CD4-positive, alpha-beta T cell treated with Interleukin-17A for 1 hour (primary cell): ENCODE measurements around the gene NQO2.
"Not testable (repeated sequence)": the region's sequence is repeated elsewhere in the genome, so short reads cannot be mapped to it uniquely, and the experiment has no call there.

ENCODE experiments used
- DNase-seq: peaks from one replicate; pipeline ENCODE4 v3.0.0-alpha.2; 2020

Gene NQO2

DNA sequence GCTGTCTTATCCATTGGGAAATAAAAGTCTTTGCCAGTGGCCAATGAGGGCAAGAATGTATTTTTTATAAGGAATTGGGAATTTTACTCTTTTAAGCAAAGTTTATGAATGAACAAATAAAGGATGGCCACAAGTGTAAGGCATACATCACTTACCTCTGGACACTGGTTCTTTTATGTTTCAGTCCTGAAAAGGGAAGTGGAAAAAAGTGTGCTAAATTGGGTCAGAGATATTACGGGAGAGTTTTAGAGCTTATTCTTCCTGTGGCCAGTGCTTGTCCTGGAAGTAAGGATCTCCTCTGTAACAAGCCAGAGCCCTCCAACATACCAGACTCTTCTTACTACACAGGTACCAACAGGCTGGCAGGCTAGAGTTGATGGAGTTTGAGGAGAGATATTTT, 46.1 kb downstream of the NQO2 start:
- no peak for DNase-seq

DNA sequence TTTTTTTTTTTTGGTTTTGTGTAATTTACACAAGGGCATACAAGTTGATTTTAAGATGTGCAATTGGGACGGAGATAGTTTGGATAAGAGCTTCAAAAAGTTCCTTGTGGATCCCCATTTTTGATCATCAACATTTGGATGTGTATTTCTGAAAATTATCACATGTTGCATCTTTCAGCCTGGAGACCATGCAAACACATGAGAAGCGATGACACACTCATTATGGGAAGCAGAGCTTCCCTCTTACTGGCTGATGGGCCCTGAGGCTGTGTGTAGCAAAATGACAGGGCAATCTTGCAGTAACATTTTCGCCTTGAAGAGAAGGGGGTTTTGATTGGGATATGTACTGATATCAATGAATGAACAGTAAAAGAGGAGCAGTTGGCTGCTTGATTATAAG, 46.6 kb downstream of the NQO2 start:
- DNase-seq = no peak

DNA sequence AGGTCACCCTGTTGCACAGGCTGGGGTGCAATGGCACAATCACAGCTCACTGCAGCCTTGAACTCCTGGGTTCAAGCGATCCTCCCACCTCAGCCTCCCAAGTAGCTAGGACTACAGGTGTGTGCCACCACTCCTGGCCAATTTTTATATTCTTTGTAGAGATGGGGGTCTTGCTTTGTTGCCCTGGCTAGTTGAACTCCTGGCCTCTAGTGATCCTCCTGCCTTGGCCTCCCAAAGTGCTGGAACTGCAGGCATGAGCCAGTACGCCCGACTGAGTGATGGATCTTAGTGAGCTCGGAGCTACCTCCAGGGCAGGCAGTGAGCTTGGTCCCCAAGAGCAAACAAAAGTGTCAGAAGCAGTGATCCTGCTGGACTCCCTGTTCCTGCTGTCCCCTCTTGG, 48.3 kb downstream of the NQO2 start:
- DNase-seq = not testable (repeated sequence)

DNA sequence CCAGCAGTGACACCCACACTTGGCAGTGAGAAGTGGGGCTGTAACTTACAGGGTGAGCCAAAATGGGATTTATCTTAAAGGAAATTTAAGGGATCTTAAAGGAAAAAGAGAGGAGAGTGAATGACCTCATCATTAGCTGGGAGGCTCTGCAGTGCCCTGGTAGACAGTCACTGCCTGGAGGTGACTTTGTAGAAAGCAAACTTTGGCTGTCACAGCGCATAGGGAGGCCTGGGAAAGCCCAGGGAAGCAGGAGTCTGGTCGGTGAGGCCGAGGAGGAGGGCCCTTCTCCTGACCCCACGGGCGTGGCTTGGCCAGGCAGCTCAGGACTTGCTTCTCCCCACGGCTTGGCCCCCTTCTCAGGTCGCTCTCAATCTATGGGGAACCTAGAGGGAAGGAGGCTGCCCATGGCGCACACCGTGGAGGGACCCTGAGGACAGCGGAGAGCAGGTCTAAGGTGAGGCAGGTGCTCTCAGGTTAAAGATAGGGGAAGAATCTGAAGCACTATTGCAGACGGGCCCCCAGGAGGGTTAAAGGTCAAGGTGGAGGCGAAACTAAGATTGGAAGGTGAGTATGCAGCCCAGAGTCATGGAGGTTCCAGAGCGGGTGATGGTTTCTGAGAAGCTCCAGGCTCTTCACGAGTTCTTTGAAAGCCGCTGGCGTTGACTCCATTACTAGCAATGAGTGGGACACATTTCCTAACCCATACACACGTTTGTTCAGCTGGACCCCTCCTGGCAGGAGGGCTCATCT, 53.0 kb downstream of the NQO2 start:
- no peak for DNase-seq

DNA sequence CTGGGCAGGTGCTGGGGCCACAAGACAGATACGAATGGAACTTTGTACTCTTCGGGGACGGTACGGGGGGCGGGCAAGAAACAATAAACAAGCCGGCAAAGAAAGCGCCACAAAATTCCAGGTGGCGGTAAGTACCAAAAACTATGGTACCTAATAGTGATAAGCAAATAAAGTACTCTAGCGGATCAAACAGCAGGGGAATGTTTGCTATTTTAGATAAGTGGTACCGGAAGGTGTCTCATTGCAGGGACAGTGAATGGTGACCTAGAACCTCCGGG, 53.5 kb downstream of the NQO2 start:
- DNase-seq = no peak

DNA sequence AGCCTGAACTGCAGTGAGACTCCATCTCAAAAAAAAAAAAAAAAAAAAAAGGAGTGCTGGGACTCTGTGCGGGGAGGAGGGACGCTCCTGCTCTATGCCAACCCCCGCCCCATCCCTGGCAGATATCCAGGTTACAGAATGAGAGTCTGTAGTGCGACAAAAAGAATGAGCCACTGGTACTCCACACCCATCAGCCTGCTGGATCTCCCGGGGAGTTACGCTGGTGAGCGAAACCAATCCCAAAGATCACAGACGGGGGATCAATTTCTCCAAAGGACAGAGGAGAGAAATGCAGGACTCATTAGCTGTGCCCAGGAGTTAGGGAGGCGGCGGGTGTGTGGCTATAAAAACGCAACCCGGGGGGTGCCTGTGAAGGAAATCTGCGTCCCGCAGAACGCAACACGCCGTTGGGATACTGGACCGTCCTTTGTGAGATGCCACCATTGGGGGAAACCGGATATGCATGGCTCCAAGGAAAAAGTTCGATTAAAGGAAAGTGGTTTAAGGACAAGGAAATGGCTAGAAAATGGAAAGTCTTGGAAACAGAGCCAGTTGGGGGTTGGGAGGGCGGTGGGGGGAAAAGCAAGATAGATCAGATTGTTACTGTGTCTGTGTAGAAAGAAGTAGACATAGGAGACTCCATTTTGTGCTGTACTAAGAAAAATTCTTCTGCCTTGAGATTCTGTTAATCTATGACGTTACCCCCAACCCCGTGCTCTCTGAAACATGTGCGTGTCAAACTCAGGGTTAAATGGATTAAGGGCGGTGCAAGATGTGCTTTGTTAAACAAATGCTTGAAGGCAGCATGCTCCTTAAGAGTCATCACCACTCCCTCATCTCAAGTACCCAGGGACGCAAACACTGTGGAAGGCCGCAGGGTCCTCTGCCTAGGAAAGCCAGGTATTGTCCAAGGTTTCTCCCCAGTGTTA, 54.8 kb downstream of the NQO2 start:
- DNase-seq = not testable (repeated sequence)

DNA sequence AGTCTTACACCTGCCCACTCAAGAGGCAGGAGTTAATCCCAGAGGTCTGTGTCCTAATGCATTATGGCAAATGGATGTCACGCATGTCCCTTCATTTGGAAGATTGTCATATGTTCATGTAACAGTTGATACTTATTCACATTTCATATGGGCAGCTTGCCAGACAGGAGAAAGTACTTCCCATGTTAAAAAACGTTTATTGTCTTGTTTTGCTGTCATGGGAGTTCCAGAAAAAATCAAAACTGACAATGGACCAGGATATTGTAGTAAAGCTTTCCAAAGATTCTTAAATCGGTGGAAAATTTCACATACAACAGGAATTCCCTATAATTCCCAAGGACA, 55.4 kb downstream of the NQO2 start:
- not testable (repeated sequence) for DNase-seq

DNA sequence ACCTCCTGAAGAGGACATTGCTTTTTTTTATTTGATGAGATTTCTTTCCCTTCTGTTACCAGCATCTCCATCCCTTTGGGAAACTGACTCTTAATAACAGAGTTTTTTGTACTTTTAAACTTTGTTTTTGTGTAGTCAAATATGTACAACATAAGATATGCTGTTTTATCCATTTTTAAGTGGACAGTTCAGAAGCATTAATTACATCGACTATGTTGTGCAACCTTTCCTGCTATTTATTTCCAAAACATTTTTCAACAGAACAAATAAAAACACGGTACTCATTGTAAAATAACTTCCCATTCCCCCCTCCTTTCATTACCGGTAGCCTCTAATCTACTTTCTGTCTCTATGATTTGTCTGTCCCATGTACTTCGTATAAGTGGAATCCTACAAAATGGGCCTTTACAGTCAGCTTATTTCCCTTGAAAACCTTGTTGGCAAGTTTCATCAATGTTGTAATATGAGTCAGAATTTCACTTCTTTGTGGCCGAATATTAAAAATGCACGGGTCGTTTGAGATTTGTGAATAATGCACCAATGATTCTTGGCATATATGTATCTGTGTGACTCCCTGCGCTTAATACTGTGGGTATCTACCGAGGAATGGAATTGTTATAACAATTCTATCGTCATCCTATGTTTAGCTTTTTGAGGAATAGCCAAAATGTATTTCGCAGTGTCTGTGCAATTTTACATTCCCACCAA, 57.5 kb downstream of the NQO2 start:
- DNase-seq = no peak

DNA sequence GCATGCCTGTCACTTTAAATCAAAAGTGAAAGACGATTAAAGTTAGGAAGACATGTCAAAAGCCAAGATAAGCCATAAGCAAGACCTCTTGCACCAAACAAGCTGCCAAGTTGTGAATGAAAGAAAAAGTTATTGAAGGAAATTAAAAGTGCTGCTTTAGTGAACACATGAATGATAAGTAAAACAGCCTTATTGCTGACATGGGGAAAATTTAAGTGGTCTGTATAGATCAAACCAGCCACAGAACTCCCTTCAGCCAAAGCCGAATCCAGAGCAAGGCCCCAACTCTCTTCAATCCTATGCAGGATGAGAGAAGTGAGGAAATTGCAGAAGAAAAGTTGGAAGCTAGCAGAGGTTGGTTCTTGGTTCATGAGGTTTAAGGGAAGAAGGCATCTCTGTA, 59.3 kb downstream of the NQO2 start:
- no peak for DNase-seq

DNA sequence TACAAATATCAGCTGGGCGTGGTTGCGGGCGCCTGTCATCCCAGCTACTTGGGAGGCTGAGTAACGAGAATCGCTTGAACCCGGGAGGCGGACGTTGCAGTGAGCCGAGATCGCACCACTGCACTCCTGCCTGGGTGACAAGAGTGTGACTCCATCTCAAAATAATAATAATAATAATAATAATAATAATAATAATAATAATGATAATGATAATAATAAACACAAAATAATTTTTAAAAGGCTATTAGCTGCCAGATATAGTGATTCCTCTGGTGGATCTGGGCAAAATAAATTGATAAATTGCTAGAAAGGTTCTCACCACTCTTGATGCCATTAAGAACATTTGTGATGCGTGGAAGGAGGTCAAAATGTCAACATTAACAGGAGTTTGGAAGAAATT, 60.4 kb downstream of the NQO2 start:
- not testable (repeated sequence) for DNase-seq

DNA sequence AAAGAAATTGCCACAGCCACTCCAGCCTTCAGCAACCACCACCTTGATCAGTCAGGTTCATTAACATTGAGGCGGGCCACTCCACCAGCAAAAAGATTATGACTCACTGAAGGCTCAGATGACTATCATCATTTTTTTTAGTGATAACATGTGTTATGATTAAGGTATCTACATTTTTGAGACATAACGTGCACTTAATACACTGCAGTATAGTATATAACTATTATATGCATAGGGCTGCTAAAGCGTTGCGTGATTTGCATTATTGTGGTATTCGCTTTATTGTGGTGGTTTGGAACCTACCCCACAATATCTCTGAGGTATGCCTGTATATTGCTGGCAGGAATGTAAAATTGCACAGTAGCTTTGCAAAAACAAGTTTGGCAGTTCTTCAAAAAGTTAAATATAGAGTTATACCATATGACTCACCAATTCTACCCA, 61.8 kb downstream of the NQO2 start:
- DNase-seq = no peak

DNA sequence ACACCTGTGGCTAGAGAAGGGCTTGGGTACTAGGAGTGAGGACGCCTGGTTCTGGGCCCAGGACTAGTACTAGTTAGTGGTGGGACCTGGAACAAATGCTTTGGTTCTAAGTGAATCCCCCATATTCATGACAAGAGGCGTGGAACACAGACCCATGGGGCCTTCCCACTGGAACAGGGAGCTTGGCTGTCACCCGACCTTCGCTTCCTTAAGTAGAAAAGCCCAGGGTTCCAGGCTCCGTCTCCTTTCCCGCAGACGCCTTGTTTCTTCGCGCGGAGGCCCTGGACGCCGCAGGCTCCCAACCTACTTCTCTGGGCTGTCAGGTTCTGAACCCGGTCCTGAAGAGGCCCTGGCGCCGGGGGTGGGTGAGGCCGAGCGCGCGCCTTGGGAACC, 63.6 kb downstream of the NQO2 start:
- not testable (repeated sequence) for DNase-seq

DNA sequence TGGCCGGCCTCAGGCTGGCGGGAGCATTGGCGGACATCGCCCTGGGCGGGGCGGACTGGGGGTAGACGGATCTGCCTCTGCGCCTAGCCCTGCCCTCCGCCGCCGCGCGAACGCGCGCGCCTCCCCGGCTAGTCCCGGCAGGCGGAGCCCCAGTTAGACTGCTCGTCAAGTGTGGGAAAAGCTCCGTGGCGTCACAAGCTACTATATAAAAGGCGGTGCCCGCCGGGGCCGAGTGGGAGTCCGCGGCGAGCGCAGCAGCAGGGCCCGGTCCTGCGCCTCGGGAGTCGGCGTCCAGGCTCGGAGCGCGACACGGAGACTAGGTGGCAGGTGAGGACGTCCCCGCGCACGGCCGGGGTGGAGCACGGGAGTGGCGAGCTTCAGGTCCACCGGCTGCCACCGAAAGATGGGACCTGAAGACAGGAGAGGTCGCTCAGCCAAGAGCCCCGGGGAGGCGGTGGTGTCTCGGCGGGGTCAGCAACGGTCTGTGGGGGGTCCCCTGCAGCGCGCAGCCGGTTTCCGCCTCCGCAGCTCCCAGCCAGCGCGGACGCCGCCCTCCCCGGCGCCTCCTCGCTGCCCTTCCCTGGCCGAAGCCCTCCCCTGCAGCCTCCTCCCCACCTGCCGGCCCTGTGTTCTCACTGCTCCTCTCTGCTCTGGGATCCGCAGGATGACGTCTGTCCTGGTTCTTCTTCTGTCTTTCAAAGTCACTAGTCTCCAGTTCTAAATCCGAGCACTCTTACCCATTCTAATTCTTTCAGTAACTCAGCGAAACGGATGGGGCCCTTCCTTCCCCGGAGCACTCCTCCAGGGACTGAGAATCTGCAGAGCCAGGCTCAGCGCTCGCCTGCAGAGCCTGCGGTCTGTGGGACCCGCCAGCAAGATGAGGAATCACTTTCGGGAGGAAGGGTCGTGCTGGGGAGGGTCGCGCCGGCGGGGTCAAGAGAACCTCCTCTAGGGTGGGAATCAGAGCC, 64.3 kb downstream of the NQO2 start:
- DNase-seq = peak; percentile 95

DNA sequence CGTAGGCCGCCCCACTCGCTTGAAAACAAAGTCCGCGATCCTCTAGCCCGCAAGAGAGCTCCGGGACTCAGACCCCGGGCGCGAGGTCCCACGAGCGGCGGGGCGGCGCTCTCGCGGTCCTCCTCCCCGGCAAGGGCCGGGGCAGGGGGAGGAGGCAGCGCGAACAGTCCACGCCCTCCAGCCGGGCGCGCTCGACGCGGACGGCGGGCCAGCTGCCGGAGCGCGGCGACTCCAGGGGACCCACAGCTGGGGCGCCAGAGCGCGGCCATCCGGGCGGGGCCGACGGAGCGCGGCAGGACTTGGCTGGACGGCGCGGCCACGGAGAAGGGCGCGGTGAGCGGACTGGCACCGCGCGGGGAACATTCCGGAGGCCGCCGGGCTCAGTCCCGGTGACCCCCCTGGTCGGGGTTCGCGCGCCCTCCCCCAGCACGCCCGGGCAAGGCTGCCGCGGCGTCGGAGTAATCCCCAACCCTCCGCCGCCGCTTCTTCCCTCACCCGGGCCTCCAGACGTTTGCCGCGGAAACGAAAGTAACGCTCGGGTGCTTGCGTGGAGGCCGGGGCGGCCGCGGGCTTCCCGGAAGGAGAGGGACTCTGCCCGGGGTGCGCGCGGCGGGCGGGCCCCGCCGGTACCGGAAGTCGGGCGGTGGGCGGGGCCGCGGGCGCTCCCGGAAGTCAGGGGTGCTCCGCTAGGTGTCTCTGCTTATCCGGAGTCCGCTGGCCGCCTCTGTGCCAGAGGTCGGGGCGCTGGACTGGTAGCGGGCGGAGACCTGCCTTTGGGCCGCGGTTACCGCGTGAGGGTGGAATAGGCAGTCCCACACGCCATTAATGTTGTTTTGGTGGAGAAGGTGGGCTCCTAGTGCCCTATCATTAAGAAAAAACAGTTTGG, 68.9 kb downstream of the NQO2 start, which contains the start of gene RIPK1:
Gene RIPK1, plus strand, starts transcription at position 166 of the 886 bp plus-strand sequence. CDS start 8,330 bp downstream, outside the sequence.
- DNase-seq = peak; percentile 94
